Heart left ventricle (tissue), 13 donors: ENCODE measurements around the gene EVC2.

Experiments used
- POLR2A ChIP-seq, 2 donors: fragments of 450-650 bp; IDR thresholded peaks; one replicate each; pipeline ENCODE4 v1.6.1; 2017; ENCODE audit warnings: antibody characterized with exemption in 2 of 2, mild to moderate bottlenecking in 2 of 2, moderate library complexity in 2 of 2
- TF ChIP-seq, protein P1 (sequence below), 12 donors: fragments of 200-600 bp; sonication (generic) in 4 of 12; IDR thresholded peaks; one replicate each; pipeline versions ENCODE4 v1.5.0 to v1.8.0; 2018 to 2022; ENCODE audit warnings: antibody characterized with exemption in 12 of 12, mild to moderate bottlenecking in 5 of 12
- donor health status: ischemic (EF 13 %, LVEDD 7.1; RV severe dilation, severe dysfunction).
- donor health status: DM: no; HTN: yes; CAD: no.
- donor health status: DM: no; HTN: no; CAD: no.
- donor health status: ischemic (EF 25% LVEDD 6.9; RV normal size, moderate dysfunction).
- donor health status: ischemic (EF 25% LVEDD 5.7; RV mildly dilated, moderate dysfunction).
- donor health status: ischemic (EF 35%, LVEDD 5.7; RV mildly dilated, moderate dysfunction).
- donor health status: nonischemic (EF 11% LVEDD 7.7; RV severe dilation, severe dysfunction).
- donor health status: DM: yes; HTN: yes; CAD: no.
- donor health status: PGD.
- donor health status: ischemic (EF 29% LVEDD 5.4; RV normal size, mild dysfunction).
- donor health status: nonischemic (EF 23%, LVEDD 6.1; RV moderate dilation, normal function).

DNA sequence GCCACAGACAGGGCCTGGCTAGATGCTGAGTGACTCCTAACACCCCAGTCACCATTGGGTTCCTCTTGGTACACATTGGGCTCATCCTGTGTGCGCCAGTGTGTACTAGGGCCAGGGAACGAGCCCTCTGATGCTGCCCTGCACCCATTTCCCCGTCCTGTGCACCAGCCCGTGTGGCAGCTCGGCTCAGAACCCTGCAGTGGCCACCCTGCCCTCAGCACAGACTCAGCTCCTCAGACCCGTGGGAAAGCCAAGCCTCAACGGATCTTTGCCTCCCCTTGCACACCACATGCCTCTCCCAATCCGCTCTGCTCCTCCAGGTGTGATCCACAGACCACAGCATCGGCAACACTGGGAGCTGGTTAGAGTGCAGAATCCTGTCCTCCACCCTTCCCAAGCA, 41.2 kb upstream of the EVC2 start:
- TF ChIP-seq, protein P1, sequence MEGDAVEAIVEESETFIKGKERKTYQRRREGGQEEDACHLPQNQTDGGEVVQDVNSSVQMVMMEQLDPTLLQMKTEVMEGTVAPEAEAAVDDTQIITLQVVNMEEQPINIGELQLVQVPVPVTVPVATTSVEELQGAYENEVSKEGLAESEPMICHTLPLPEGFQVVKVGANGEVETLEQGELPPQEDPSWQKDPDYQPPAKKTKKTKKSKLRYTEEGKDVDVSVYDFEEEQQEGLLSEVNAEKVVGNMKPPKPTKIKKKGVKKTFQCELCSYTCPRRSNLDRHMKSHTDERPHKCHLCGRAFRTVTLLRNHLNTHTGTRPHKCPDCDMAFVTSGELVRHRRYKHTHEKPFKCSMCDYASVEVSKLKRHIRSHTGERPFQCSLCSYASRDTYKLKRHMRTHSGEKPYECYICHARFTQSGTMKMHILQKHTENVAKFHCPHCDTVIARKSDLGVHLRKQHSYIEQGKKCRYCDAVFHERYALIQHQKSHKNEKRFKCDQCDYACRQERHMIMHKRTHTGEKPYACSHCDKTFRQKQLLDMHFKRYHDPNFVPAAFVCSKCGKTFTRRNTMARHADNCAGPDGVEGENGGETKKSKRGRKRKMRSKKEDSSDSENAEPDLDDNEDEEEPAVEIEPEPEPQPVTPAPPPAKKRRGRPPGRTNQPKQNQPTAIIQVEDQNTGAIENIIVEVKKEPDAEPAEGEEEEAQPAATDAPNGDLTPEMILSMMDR (IDR thresholded peaks at IDR 0.05), result no peak
- no peak for TF ChIP-seq POLR2A (IDR thresholded peaks at IDR 0.05)
